ENCODE results near the gene IQCM. TPM values are rescaled to one million over a fixed set of nuclear protein-coding genes. Genes with fewer than 3 reads are reported as not detected.

Gene IQCM
- total and polyA plus RNA-seq, 12 donors = not detected

DNA sequence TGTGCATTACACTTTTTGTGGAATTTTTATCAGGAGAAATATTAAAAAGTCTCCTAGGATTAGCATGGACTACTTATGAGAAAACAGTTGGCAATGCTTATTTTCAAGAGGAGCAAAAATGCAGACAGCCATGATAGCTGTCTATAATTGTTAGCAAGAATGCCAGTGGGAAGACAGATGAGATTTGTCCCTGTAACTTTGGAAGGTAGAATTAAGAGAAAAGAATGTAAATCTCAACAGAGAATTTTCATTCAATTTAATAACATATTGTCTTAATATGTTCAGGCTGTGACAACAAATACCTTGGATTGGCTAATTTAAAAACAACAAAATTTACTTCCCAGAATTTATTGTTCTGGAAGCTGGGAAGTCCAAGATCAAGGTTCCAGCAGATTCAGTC lies 349.2 kb downstream of the IQCM start:
- Histone ChIP-seq H3K27ac (no peak overlapping the region), H3K27me3 (no peaks in the 10 kb centered on the region), H3K9me3 (peaks cover 0 to 24% (median 0%) of the 10 kb centered on the region in 11 donors), H3K4me1 (peaks cover 0 to 7% (median 0%) of the 10 kb centered on the region in 9 donors), H3K36me3 (no peaks in the 10 kb centered on the region), H3K4me3 (no peak overlapping the region)
- DNase-seq = no peak
- intact Hi-C loops (cut with DNase I) = no loop called here
- no peak for ATAC-seq
- TF ChIP-seq, protein P1, sequence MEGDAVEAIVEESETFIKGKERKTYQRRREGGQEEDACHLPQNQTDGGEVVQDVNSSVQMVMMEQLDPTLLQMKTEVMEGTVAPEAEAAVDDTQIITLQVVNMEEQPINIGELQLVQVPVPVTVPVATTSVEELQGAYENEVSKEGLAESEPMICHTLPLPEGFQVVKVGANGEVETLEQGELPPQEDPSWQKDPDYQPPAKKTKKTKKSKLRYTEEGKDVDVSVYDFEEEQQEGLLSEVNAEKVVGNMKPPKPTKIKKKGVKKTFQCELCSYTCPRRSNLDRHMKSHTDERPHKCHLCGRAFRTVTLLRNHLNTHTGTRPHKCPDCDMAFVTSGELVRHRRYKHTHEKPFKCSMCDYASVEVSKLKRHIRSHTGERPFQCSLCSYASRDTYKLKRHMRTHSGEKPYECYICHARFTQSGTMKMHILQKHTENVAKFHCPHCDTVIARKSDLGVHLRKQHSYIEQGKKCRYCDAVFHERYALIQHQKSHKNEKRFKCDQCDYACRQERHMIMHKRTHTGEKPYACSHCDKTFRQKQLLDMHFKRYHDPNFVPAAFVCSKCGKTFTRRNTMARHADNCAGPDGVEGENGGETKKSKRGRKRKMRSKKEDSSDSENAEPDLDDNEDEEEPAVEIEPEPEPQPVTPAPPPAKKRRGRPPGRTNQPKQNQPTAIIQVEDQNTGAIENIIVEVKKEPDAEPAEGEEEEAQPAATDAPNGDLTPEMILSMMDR (IDR thresholded peaks at IDR 0.05) = no peak

GRCh38 chr4:149465955-149466354 lies 349.7 kb downstream of the IQCM start:
- ATAC-seq = peak in 1 of 8 donors; percentile 39
- Histone ChIP-seq H3K27me3 (no peaks in the 10 kb centered on the region), H3K36me3 (no peaks in the 10 kb centered on the region), H3K9me3 (peaks cover 0 to 19% (median 0%) of the 10 kb centered on the region in 11 donors), H3K4me1 (peaks cover 0 to 7% (median 0%) of the 10 kb centered on the region in 9 donors), H3K27ac (no peak overlapping the region), H3K4me3 (no peak overlapping the region)
- TF ChIP-seq, protein P1 (IDR thresholded peaks at IDR 0.05) = no peak
- DNase-seq = no peak
- intact Hi-C loops (cut with DNase I) = no loop called here
- 46 to 55% methylated on average over 1 of the region's 1 CpG for WGBS, 2 donors

DNA sequence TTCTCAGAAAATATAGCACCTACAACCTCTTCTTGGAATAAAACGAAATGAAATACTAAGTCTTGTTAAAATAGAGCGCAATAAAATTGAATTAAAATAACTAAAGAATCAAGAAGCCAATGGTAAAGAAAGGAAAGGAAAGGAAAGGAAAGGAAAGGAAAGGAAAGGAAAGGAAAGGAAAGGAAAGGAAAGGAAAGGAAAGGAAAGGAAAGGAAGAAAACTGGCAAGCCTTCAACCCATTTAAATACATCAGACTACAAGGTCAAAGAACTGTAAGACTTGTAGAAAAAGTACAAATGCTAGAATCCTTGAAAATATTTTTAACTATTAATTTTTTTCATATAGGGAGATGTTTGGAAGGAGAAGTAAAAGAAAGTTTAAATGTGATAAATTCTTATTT lies 372.1 kb downstream of the IQCM start:
- no peak for ATAC-seq
- 80 to 81% methylated on average over 2 of the region's 2 CpGs for WGBS, 2 donors
- Histone ChIP-seq H3K9me3 (peaks cover 0 to 7% (median 0%) of the 10 kb centered on the region in 11 donors), H3K36me3 (no peaks in the 10 kb centered on the region), H3K4me1 (no peaks in the 10 kb centered on the region), H3K27ac (no peak overlapping the region), H3K4me3 (no peak overlapping the region), H3K27me3 (no peaks in the 10 kb centered on the region)
- intact Hi-C loops (cut with DNase I) = no loop called here
- no peak for DNase-seq
- TF ChIP-seq, protein P1 (IDR thresholded peaks at IDR 0.05) = no peak

DNA sequence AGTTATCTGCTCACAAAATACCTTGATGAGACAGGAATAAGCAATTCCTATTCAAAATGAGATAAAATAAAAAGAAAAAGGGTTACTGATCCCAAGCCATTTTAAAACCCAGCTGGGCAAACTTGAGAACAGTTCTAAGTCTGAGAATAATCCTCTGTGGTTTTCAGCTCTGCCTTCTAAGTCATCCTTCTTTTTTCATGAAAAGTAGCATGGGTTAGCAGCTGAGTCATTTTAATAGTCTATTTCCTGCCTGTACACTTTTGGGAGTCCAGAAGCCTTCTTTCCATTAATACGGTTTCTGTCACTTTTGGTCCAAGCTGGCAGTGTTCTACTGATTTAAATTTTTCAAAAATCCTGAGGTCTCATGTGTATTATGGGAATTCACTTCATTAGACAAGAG lies 374.3 kb downstream of the IQCM start:
- TF ChIP-seq, protein P1 (IDR thresholded peaks at IDR 0.05) = no peak
- ATAC-seq = no peak
- 53 to 62% methylated on average over 1 of the region's 1 CpG for WGBS, 2 donors

More for the DNA sequence above, 374.3 kb downstream of the IQCM start:
- Histone ChIP-seq H3K36me3 (no peaks in the 10 kb centered on the region), H3K27ac (no peak overlapping the region), H3K4me3 (no peak overlapping the region), H3K27me3 (no peaks in the 10 kb centered on the region), H3K9me3 (no peaks in the 10 kb centered on the region), H3K4me1 (no peaks in the 10 kb centered on the region)
- DNase-seq = no peak
- intact Hi-C loops (cut with DNase I) = no loop called here
